Liver (tissue), 9 donors: ENCODE results near the gene MYO7B. TPM values are rescaled to one million over a fixed set of nuclear protein-coding genes. Genes with fewer than 3 reads are reported as not detected.

Experiments
- DNase-seq: peaks from one replicate; pipeline ENCODE4 v3.0.0-alpha.2; 2017; ENCODE audit warnings: low spot score
- H3K27ac ChIP-seq, 2 donors: one replicate each; pipeline ENCODE4 v1.7.0; 2013; ENCODE audit warnings: inconsistent platforms in 2 of 2, low read length in 2 of 2, control low read depth in 1 of 2, low read depth in 1 of 2, mild to moderate bottlenecking in 1 of 2
- H3K27me3 ChIP-seq, 4 donors: one replicate each; pipeline versions ENCODE4 v1.6.1 to v1.7.0; 2013; ENCODE audit warnings: low read length in 3 of 4, inconsistent platforms in 1 of 4, mild to moderate bottlenecking in 1 of 4, moderate library complexity in 1 of 4; ENCODE audit not compliant: control insufficient read depth in 4 of 4, insufficient read depth in 4 of 4
- H3K36me3 ChIP-seq, 4 donors: one replicate each; pipeline versions ENCODE4 v1.6.1 to v1.7.0; 2013; ENCODE audit warnings: low read length in 3 of 4, mild to moderate bottlenecking in 3 of 4, low read depth in 1 of 4, moderate library complexity in 1 of 4; ENCODE audit not compliant: control insufficient read depth in 4 of 4, insufficient read depth in 3 of 4
- H3K4me1 ChIP-seq, 4 donors: one replicate each; pipeline versions ENCODE4 v1.6.1 to v1.7.0; 2013; ENCODE audit warnings: low read length in 3 of 4, mild to moderate bottlenecking in 3 of 4, moderate library complexity in 1 of 4; ENCODE audit not compliant: control insufficient read depth in 4 of 4, insufficient read depth in 4 of 4
- H3K4me3 ChIP-seq, 3 donors: one replicate each; pipeline versions ENCODE4 v1.6.1 to v1.7.0; 2013; ENCODE audit warnings: low read length in 3 of 3, control low read depth in 1 of 3, low read depth in 1 of 3, mild to moderate bottlenecking in 1 of 3
- H3K9ac ChIP-seq, 2 donors: one replicate each; pipeline ENCODE4 v1.7.0; 2013; ENCODE audit warnings: low read length in 2 of 2, mild to moderate bottlenecking in 2 of 2, moderate library complexity in 2 of 2, control low read depth in 1 of 2, low read depth in 1 of 2
- H3K9me3 ChIP-seq, 4 donors: one replicate each; pipeline versions ENCODE4 v1.6.1 to v1.7.0; 2013; ENCODE audit warnings: low read length in 3 of 4; ENCODE audit not compliant: control insufficient read depth in 4 of 4
- FOXA1 ChIP-seq: IDR thresholded peaks from 2 replicates; pipeline ENCODE4 v1.6.1; 2016; ENCODE audit warnings: antibody characterized with exemption
- GABPA ChIP-seq, 2 donors: IDR thresholded peaks in 1 of 2; conservative IDR thresholded peaks in 1 of 2; 2 replicates each; pipeline ENCODE4 v1.6.1; 2016; ENCODE audit warnings: antibody characterized with exemption in 2 of 2, mild to moderate bottlenecking in 1 of 2, moderate library complexity in 1 of 2
- HNF4A ChIP-seq, 2 donors: conservative IDR thresholded peaks; 2 replicates each; pipeline ENCODE4 v1.6.1; 2016; ENCODE audit warnings: antibody characterized with exemption in 2 of 2, mild to moderate bottlenecking in 2 of 2
- RAD21 ChIP-seq, 2 donors: IDR thresholded peaks; 2 replicates each; pipeline ENCODE4 v1.6.1; 2016; ENCODE audit warnings: antibody characterized with exemption in 2 of 2, mild to moderate bottlenecking in 2 of 2
- SP1 ChIP-seq: IDR thresholded peaks from 2 replicates; pipeline ENCODE4 v1.6.1; 2018; ENCODE audit warnings: antibody characterized with exemption, mild to moderate bottlenecking
- TAF1 ChIP-seq: conservative IDR thresholded peaks from 2 replicates; pipeline ENCODE4 v1.6.1; 2016; ENCODE audit warnings: antibody characterized with exemption, mild to moderate bottlenecking
- YY1 ChIP-seq: IDR thresholded peaks from 2 replicates; pipeline ENCODE4 v1.6.1; 2016; ENCODE audit warnings: antibody characterized with exemption, mild to moderate bottlenecking
- WGBS: extraction: QIAGEN DNeasy Blood & Tissue Kit; methylation state at CpG from one replicate; pipeline ENCODE4 v1.1.7; 2013; 5-methylcytosine and 5-hydroxymethylcytosine counted together
- polyA plus RNA-seq, 2 donors: library from polyadenylated mRNA; stranded (reverse) in 1 of 2; unstranded in 1 of 2; fragments of 200-250 nt in 1 of 2; fragments of >200 nt in 1 of 2; fragmentation: Nextera tagmentation in 1 of 2; extraction: Ambion mirVana in 1 of 2; gene quantifications; one replicate each; pipeline versions ENCODE4 v1.2.1 to v1.2.3, GENCODE V29; 2013 to 2015
- total RNA-seq, 2 donors: library from RNA; depleted of rRNA; stranded (reverse); fragments of >200 nt; gene quantifications; one replicate each; pipeline ENCODE4 v1.2.3, GENCODE V29; 2014
- TF ChIP-seq, protein P1 (sequence below): IDR thresholded peaks from 2 replicates; pipeline ENCODE4 v1.6.1; 2016; ENCODE audit warnings: antibody characterized with exemption, mild to moderate bottlenecking
- TF ChIP-seq, protein P2 (sequence below): fragments of 150-350 bp; IDR thresholded peaks from 2 replicates; pipeline ENCODE4 v1.5.1; 2017; ENCODE audit warnings: improper control_type of control experiment, low read depth, low read length; ENCODE audit not compliant: missing input control
- TF ChIP-seq, protein P3 (sequence below): IDR thresholded peaks from 2 replicates; pipeline ENCODE4 v1.6.1; 2016; ENCODE audit warnings: antibody characterized with exemption
- donor health status: healthy.
- donor health status: healthy.
- donor health status: healthy.
- donor health status: healthy.
- donor health status: healthy.

The MYO7B gene
- total and polyA plus RNA-seq, 4 donors: 0.15 to 1.1 (median 0.64) TPM

DNA sequence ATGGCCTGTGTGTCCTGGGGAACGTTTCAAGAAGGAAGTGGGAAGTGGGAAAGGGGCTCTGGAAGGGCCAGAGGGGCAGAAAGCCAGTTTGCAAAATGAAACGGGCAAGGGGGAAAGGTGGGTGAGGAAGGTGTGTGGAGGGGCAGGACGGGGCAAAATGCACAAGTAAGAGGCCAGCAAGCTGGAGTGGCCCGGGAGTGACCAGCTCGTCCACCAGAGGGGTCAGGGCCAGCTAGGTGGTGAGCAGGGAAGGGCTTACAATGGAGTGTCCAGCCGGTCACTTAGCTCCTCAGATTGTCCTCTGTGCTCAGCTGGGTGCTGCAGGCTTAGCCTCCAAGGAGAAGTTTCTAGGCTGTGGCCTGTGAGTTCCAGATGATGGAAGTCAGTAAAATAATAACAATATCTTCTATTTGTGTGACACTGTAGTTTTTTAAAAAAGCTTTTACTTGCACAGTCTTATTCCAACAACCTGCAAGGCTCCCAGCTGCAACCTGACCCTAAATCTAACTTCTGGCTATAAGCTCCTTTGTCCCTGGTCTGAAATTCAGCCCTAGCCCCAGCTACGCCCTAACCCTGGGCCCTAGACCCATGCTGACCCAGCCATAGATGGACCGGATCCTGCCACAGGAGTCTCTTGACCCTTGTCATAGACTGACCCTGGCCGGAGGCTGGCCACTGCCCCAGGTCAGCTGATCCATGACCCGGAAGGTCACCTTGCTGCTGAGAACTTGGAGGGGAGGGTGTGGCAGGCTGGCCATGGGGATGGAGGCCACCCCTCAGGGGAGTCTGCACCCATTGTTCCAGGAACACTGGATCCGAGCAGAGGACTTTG lies 29.2 kb downstream of the MYO7B start:
- Histone ChIP-seq H3K27me3 (no peaks in the 10 kb centered on the region), H3K4me3 (no peak overlapping the region), H3K9ac (no peak overlapping the region), H3K9me3 (no peaks in the 10 kb centered on the region), H3K27ac (no peak overlapping the region), H3K4me1 (no peaks in the 10 kb centered on the region), H3K36me3 (no peaks in the 10 kb centered on the region)
- TF ChIP-seq SP1 (no peak), RAD21 (IDR thresholded peaks at IDR 0.05) (no peak), GABPA (IDR thresholded peaks at IDR 0.05 in 1 of 2, conservative IDR thresholded peaks at IDR 0.05 in 1 of 2) (no peak), FOXA1 (no peak), HNF4A (conservative IDR thresholded peaks at IDR 0.05) (no peak), TAF1 (no peak)
- TF ChIP-seq, protein P1, sequence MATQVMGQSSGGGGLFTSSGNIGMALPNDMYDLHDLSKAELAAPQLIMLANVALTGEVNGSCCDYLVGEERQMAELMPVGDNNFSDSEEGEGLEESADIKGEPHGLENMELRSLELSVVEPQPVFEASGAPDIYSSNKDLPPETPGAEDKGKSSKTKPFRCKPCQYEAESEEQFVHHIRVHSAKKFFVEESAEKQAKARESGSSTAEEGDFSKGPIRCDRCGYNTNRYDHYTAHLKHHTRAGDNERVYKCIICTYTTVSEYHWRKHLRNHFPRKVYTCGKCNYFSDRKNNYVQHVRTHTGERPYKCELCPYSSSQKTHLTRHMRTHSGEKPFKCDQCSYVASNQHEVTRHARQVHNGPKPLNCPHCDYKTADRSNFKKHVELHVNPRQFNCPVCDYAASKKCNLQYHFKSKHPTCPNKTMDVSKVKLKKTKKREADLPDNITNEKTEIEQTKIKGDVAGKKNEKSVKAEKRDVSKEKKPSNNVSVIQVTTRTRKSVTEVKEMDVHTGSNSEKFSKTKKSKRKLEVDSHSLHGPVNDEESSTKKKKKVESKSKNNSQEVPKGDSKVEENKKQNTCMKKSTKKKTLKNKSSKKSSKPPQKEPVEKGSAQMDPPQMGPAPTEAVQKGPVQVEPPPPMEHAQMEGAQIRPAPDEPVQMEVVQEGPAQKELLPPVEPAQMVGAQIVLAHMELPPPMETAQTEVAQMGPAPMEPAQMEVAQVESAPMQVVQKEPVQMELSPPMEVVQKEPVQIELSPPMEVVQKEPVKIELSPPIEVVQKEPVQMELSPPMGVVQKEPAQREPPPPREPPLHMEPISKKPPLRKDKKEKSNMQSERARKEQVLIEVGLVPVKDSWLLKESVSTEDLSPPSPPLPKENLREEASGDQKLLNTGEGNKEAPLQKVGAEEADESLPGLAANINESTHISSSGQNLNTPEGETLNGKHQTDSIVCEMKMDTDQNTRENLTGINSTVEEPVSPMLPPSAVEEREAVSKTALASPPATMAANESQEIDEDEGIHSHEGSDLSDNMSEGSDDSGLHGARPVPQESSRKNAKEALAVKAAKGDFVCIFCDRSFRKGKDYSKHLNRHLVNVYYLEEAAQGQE: no peak
- TF ChIP-seq, protein P2, sequence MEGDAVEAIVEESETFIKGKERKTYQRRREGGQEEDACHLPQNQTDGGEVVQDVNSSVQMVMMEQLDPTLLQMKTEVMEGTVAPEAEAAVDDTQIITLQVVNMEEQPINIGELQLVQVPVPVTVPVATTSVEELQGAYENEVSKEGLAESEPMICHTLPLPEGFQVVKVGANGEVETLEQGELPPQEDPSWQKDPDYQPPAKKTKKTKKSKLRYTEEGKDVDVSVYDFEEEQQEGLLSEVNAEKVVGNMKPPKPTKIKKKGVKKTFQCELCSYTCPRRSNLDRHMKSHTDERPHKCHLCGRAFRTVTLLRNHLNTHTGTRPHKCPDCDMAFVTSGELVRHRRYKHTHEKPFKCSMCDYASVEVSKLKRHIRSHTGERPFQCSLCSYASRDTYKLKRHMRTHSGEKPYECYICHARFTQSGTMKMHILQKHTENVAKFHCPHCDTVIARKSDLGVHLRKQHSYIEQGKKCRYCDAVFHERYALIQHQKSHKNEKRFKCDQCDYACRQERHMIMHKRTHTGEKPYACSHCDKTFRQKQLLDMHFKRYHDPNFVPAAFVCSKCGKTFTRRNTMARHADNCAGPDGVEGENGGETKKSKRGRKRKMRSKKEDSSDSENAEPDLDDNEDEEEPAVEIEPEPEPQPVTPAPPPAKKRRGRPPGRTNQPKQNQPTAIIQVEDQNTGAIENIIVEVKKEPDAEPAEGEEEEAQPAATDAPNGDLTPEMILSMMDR: no peak
- WGBS: 87% methylated on average over 11 of the region's 11 CpGs
- DNase-seq: no peak

DNA sequence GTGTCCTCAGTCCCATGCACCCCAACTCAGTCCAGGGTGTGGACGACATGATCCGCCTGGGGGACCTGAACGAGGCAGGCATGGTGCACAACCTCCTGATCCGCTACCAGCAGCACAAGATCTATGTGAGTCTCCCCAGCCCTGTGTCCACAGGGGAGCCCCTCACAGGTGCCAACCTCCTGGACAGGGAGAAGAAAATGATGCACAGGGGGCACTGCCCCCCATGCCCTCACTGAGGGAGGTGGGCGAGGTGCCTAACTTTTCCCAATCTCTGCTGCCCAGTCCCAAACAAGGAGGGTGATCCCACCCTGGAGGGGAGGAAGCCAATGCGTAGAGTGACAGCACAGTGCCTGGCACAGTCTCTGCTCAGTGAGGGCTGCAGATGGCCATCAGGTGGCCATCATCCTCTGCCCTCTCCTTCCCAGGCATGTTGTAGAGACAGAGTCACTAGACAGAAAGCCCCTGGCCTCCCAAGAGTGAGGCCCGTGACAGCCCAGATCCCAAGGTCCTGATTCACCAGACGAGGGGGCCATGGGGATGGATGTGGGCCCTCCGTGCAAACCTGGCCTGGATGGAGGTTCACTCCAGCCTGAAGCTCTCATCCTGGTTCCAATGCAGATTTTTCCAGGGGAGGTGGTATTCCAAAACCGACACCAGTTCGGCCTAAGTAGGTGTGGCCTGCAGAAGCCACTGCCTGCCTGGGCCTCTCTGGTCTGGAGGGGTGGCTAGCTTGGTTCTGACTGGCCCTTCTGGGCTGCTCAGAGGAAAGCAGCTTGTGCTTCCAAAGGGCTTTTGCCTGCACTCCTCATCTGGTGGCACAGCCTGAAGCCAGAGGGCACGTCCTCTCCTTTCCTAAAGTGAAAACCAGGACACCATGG lies 30.0 kb downstream of the MYO7B start:
- Histone ChIP-seq H3K27ac (no peak overlapping the region), H3K4me3 (no peak overlapping the region), H3K27me3 (no peaks in the 10 kb centered on the region), H3K36me3 (no peaks in the 10 kb centered on the region), H3K4me1 (no peaks in the 10 kb centered on the region), H3K9ac (no peak overlapping the region), H3K9me3 (no peaks in the 10 kb centered on the region)
- DNase-seq: no peak
- WGBS: 95% methylated on average over 12 of the region's 12 CpGs
- TF ChIP-seq TAF1: no peak
- TF ChIP-seq HNF4A (conservative IDR thresholded peaks at IDR 0.05): no peak

DNA sequence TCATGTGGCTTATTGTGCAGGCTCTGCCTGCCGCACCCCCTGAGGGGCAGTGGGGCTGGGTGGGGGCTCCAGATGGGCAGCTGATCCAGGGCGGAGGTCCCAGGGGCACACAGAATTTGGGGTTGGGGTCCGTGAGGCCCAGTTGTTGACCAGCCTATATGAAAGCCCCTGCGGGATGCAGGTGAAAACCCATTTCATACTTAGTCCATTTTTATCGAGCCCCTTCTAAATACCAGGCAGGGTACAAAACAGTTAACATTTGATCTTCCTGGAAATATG lies 30.6 kb downstream of the MYO7B start:
- 98% methylated on average over 5 of the region's 5 CpGs for WGBS
- Histone ChIP-seq H3K4me1 (no peaks in the 10 kb centered on the region), H3K27ac (no peak overlapping the region), H3K4me3 (no peak overlapping the region), H3K27me3 (no peaks in the 10 kb centered on the region), H3K36me3 (no peaks in the 10 kb centered on the region), H3K9ac (no peak overlapping the region), H3K9me3 (no peaks in the 10 kb centered on the region)
- TF ChIP-seq YY1: no peak
- TF ChIP-seq, protein P3, sequence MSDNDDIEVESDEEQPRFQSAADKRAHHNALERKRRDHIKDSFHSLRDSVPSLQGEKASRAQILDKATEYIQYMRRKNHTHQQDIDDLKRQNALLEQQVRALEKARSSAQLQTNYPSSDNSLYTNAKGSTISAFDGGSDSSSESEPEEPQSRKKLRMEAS: no peak
- DNase-seq: no peak
